H1 (cell line): ENCODE data around the gene DUSP10.

Source experiments
- ATF3 ChIP-seq: IDR thresholded peaks from 2 replicates; pipeline ENCODE4 v1.6.1; 2011; ENCODE audit warnings: low read depth, mild to moderate bottlenecking, low read length; ENCODE audit not compliant: insufficient read depth
- BACH1 ChIP-seq: IDR thresholded peaks from 2 replicates; pipeline ENCODE4 v1.6.1; 2012; ENCODE audit warnings: low read length, improper control_type of control experiment
- CHD1 ChIP-seq: IDR thresholded peaks from 2 replicates; pipeline ENCODE4 v1.6.1; 2012; ENCODE audit warnings: low read depth, low read length, improper control_type of control experiment
- CTCF ChIP-seq, 3 experiments: IDR thresholded peaks; 1 replicate in 2 of 3; 2 replicates in 1 of 3; pipeline versions ENCODE4 v1.5.1 to v1.6.1; 2011; ENCODE audit warnings: low read length in 3 of 3, mild to moderate bottlenecking in 3 of 3, inconsistent platforms in 2 of 3, low read depth in 1 of 3, moderate library complexity in 1 of 3; ENCODE audit not compliant: insufficient read depth in 1 of 3; ENCODE audit errors: control extremely low read depth in 1 of 3
- GABPA ChIP-seq: IDR thresholded peaks from 2 replicates; pipeline ENCODE4 v1.6.1; 2011; ENCODE audit warnings: mild to moderate bottlenecking, low read length, moderate library complexity, borderline replicate concordance; ENCODE audit not compliant: insufficient read depth
- KDM5A ChIP-seq: fragments of 200-600 bp; IDR thresholded peaks from 2 replicates; pipeline ENCODE4 v1.7.1; 2012; ENCODE audit warnings: mild to moderate bottlenecking, low read length, inconsistent platforms, mixed read lengths
- POLR2A ChIP-seq, 2 experiments: IDR thresholded peaks; 1 replicate in 1 of 2; 2 replicates in 1 of 2; pipeline ENCODE4 v1.6.1; 2011; ENCODE audit warnings: low read depth in 2 of 2, low read length in 2 of 2, mild to moderate bottlenecking in 2 of 2; ENCODE audit errors: control extremely low read depth in 1 of 2
- RXRA ChIP-seq: IDR thresholded peaks from 2 replicates; pipeline ENCODE4 v1.6.1; 2011; ENCODE audit warnings: low read depth, mild to moderate bottlenecking, low read length, moderate library complexity; ENCODE audit not compliant: insufficient read depth
- USF2 ChIP-seq: IDR thresholded peaks from 2 replicates; pipeline ENCODE4 v1.6.1; 2011; ENCODE audit warnings: low read length, improper control_type of control experiment

GRCh38 chr1:221712776-221713431 lies 29.0 kb downstream of the DUSP10 start:
- TF ChIP-seq CTCF (IDR thresholded peaks at IDR 0.05; ENCODE audit: control extremely low read depth in 1 of 3, insufficient read depth in 1 of 3, low read depth in 1 of 3, low read length in 3 of 3) (no peak), POLR2A (IDR thresholded peaks at IDR 0.05; ENCODE audit: control extremely low read depth in 1 of 2, low read depth in 2 of 2, low read length in 2 of 2) (no peak), GABPA (no peak), BACH1 (no peak), CHD1 (no peak), USF2 (no peak), KDM5A (no peak), ATF3 (no peak), RXRA (no peak)
